Suprapubic skin (tissue), 3 donors: Measurements from ENCODE around the gene TRIM74.
"Not testable (repeated sequence)": the region's sequence is repeated elsewhere in the genome, so short reads cannot be mapped to it uniquely, and the experiment has no call there.

ENCODE experiments used
- POLR2A ChIP-seq, 2 donors: fragments of 450-650 bp; IDR thresholded peaks; one replicate each; pipeline ENCODE4 v1.6.1; 2017; ENCODE audit warnings: antibody characterized with exemption in 2 of 2, mild to moderate bottlenecking in 2 of 2, moderate library complexity in 2 of 2
- TF ChIP-seq, protein P1 (sequence below), 2 donors: fragments of 200-600 bp in 1 of 2; fragments of 450-650 bp in 1 of 2; sonication (generic) in 1 of 2; IDR thresholded peaks; one replicate each; pipeline ENCODE4 v1.5.1; 2016 to 2019; ENCODE audit warnings: antibody characterized with exemption in 2 of 2, mild to moderate bottlenecking in 1 of 2, moderate library complexity in 1 of 2

DNA sequence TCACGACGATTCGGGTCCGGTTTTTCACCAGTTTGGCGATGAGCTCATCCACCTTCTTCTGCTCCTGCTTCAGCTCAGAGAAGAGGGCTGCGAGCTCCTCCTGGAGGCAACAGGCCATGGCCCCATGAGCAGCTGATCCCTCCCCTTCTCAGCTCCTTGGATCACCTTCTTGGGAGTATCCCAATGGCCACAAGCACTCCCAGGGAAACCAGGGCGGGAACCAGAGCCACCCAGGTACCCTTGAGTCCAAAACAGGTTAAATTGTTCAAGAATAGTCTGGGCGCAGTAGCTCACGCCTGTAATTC, 8.0 kb downstream of the TRIM74 start:
- TF ChIP-seq, protein P1, sequence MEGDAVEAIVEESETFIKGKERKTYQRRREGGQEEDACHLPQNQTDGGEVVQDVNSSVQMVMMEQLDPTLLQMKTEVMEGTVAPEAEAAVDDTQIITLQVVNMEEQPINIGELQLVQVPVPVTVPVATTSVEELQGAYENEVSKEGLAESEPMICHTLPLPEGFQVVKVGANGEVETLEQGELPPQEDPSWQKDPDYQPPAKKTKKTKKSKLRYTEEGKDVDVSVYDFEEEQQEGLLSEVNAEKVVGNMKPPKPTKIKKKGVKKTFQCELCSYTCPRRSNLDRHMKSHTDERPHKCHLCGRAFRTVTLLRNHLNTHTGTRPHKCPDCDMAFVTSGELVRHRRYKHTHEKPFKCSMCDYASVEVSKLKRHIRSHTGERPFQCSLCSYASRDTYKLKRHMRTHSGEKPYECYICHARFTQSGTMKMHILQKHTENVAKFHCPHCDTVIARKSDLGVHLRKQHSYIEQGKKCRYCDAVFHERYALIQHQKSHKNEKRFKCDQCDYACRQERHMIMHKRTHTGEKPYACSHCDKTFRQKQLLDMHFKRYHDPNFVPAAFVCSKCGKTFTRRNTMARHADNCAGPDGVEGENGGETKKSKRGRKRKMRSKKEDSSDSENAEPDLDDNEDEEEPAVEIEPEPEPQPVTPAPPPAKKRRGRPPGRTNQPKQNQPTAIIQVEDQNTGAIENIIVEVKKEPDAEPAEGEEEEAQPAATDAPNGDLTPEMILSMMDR (IDR thresholded peaks at IDR 0.05), result not testable (repeated sequence)
- not testable (repeated sequence) for TF ChIP-seq POLR2A (IDR thresholded peaks at IDR 0.05)
